Aorta (tissue), 5 donors: ENCODE results near the gene MAPK11. TPM values are rescaled to one million over a fixed set of nuclear protein-coding genes. Genes with fewer than 3 reads are reported as not detected.

Experiments used
- ATAC-seq: fragments of 200-7000 bp; cut with Tn5 transposase; one replicate; pipeline ENCODE4 v1.9.1; 2022; ENCODE audit warnings: moderate library complexity; ENCODE audit not compliant: low FRiP score
- DNase-seq, 2 donors: peaks; one replicate each; pipeline ENCODE4 v3.0.0-alpha.2; 2020
- H3K27ac ChIP-seq, 2 donors: one replicate each; pipeline ENCODE4 v1.5.1; 2013; ENCODE audit warnings: low read length in 2 of 2, mild to moderate bottlenecking in 2 of 2, moderate library complexity in 2 of 2, control low read depth in 1 of 2, inconsistent platforms in 1 of 2, low read depth in 1 of 2
- H3K27me3 ChIP-seq, 2 donors: one replicate each; pipeline ENCODE4 v1.6.1; 2013; ENCODE audit warnings: control low read depth in 1 of 2, low read length in 1 of 2, mild to moderate bottlenecking in 1 of 2, moderate library complexity in 1 of 2; ENCODE audit not compliant: insufficient read depth in 2 of 2, control insufficient read depth in 1 of 2
- H3K36me3 ChIP-seq, 2 donors: one replicate each; pipeline ENCODE4 v1.6.1; 2013; ENCODE audit warnings: control low read depth in 1 of 2, low read length in 1 of 2, mild to moderate bottlenecking in 1 of 2; ENCODE audit not compliant: insufficient read depth in 2 of 2, control insufficient read depth in 1 of 2
- H3K4me1 ChIP-seq, 2 donors: one replicate each; pipeline ENCODE4 v1.6.1; 2013; ENCODE audit warnings: low read length in 2 of 2, control low read depth in 1 of 2, mild to moderate bottlenecking in 1 of 2, moderate library complexity in 1 of 2; ENCODE audit not compliant: insufficient read depth in 2 of 2, control insufficient read depth in 1 of 2
- H3K4me3 ChIP-seq, 2 donors: one replicate each; pipeline ENCODE4 v1.5.1; 2013; ENCODE audit warnings: low read length in 2 of 2, control low read depth in 1 of 2, mild to moderate bottlenecking in 1 of 2
- H3K9me3 ChIP-seq: one replicate; pipeline ENCODE4 v1.6.1; 2013; ENCODE audit warnings: mild to moderate bottlenecking, low read length; ENCODE audit not compliant: control insufficient read depth
- WGBS, 2 donors: extraction: QIAGEN DNeasy Blood & Tissue Kit; methylation state at CpG; one replicate each; pipeline ENCODE4 v1.1.7; 2013; 5-methylcytosine and 5-hydroxymethylcytosine counted together
- intact Hi-C, 2 donors: fragments of 100-400 bp; cut with DNase I; formaldehyde crosslinking; loops; one replicate each; pipeline versions ENCODE4 v1.14.2 to v1.15.0; 2022
- polyA plus RNA-seq, 2 donors: library from polyadenylated mRNA; stranded (reverse); fragments of 200-250 nt; gene quantifications; one replicate each; pipeline ENCODE4 v1.2.3, GENCODE V29; 2013
- total RNA-seq, 2 donors: library from RNA; stranded (reverse); fragmentation: NEBNext Ultra II Directional; extraction: Animal tissue kit (Norgen Biotek cat#: 25700); gene quantifications; one replicate each; pipeline ENCODE4 v1.2.1, GENCODE V29; 2021
- donor health status: healthy with polysubstance abuse.
- donor health status: Bipolar disorder and iron deficiency.
- donor health status: DM: no; HTN: no; CAD: no.
- donor health status: DM: no; HTN: no; CAD: no.
- donor health status: DM: yes; HTN: yes; CAD: no.

The MAPK11 gene
- total and polyA plus RNA-seq, 4 donors: 0.13 to 23.2 (median 12.8) TPM

DNA sequence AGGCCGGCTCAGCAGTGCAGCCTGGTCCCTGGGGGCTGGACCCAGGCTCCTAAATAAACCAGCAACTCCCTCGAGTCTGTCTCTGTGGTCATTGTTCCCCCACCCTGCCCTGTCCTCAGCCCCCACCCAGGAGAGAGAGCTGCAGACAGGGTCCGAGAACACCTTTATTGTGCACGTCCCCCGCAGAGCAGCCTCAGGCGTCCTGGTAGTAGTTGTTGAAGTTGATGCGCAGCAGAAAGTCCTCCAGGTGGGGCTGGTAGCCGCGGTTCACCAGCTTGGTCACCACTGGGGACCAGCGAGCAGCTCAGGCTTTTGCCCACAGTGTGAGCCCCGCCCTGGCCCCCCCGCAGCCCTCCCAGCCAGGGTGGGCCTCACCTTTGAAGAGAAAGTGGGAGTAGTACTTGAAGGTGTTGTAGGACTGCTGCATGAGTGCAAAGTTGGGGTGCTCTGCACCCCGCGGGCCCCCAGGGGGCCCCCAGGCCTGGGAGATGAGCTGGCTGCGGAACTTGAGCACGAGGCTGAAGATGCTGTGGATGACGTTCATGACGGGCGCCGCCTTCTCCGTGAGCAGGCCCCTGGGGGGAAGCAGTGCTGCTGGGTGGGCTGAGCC, 52.5 kb downstream of the MAPK11 start:
- Histone ChIP-seq H3K27me3 (no peaks in the 10 kb centered on the region), H3K9me3 (no peaks in the 10 kb centered on the region), H3K36me3 (peaks cover 0 to 12% of the 10 kb centered on the region in 2 donors), H3K4me1 (no peaks in the 10 kb centered on the region), H3K27ac (no peak overlapping the region), H3K4me3 (no peak overlapping the region)
- intact Hi-C loops: no loop called here
- ATAC-seq (no peak), DNase-seq (peak in 1 of 2 donors; percentile 40)
- WGBS, 2 donors: 81 to 87% methylated on average over 20 to 21 of the region's 21 CpGs

DNA sequence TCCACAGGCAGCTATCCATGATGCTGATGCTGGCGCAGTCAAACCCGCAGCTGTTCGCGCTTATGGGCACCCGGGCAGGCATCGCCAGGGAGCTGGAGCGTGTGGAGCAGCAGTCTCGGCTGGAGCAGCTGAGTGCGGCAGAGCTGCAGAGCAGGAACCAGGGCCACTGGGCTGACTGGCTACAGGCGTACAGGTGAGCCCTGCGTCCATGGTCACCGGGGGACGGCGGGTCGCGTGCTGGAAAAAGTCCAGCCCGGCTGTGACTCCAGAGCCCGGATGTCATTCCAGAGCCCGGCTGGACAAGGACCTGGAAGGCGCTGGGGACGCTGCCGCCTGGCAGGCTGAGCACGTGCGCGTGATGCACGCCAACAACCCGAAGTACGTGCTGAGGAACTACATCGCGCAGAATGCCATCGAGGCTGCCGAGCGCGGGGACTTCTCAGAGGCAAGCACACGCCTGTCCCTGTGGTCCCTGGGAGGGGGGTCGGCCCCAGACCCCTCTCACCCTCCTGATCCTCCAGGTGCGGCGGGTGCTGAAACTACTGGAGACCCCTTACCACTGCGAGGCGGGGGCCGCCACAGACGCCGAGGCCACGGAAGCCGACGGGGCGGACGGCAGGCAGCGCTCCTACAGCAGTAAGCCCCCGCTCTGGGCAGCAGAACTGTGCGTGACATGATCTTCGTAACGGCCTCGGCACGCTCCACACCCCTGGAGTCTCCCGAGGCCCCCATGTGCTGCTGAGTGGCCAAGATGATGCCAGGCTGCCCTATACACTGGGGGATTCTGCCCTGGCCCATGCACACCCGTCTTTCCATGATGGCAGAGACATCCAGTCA, 53.3 kb downstream of the MAPK11 start:
- Histone ChIP-seq H3K27me3 (no peaks in the 10 kb centered on the region), H3K4me1 (no peaks in the 10 kb centered on the region), H3K27ac (no peak overlapping the region), H3K36me3 (peaks cover 0 to 16% of the 10 kb centered on the region in 2 donors), H3K9me3 (no peaks in the 10 kb centered on the region), H3K4me3 (no peak overlapping the region)
- WGBS, 2 donors: 94% methylated on average over 51 to 57 of the region's 57 CpGs
- ATAC-seq: no peak
- DNase-seq: peak in 1 of 2 donors; percentile 33
- intact Hi-C loops: no loop called here

DNA sequence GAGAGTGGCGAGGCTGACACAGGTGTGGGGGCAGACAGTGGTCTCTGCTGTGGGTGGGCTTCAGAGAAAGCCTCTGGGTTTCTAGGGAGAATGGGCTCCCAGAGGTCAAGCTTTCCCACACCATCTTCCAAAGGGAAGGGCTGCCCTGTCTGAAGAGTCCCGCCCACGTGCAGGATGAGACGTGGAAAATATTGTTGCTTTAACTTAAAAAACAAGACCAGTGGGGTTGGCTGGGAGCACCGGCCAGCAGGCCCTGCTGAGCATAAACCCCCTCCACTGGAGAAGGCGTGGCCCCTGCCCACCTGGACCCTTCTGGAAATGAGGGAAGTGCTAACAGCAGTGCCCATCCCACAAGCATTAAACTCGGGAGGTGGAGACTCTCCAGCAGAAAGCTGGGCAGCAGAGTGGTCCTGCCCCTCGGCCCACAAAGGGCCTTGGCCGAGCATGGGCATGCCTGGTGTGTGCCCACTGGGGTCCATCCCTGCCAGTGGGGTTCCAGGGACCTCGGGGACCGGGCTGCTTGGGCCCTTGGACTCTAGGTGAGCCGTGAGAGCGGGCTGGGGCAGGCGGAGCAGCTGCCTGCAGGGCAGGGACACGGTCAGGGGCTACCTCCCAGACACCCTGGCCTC, 54.0 kb downstream of the MAPK11 start:
- ATAC-seq: no peak
- H3K36me3 ChIP-seq: peaks cover 0 to 16% of the 10 kb centered on the region in 2 donors

DNA sequence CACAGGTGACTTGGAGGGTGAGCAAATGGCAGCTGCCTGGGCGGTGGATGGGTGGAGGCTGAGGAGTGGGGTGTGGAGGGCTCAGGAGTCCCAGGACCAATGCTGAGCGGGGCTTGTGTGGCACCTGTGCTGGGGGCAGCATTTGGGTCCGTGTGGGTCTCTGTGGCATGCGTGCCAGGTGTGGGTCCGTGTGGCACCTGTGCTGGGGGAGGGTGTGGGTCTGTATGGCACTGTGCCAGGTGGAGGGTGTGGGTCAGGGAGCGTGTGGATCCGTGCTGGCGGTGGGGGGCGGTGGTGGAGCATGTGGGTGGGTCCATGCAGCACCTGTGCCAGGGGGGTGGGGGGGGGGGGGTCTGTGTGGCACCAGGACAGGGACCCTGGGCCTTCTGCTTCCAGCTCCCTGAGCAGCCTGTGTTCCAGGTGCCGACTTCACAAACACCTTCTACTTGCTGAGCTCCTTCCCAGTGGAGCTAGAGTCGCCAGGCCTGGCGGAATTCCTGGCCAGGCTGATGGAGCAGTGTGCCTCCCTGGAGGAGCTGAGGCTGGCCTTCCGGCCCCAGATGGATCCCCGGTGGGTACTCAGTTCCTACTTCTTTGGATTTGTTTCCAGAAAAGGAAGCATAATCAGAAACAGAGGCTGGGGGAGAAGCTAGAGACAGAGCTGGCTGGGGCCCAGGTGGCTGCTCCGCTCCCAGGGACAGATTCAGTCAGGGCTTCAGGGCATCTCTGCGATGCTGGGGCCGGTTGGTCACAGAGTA, 54.7 kb downstream of the MAPK11 start:
- WGBS, 2 donors: 76 to 84% methylated on average over 13 to 17 of the region's 17 CpGs
- intact Hi-C loops: no loop called here
- Histone ChIP-seq H3K36me3 (peaks cover 0 to 18% of the 10 kb centered on the region in 2 donors), H3K4me1 (no peaks in the 10 kb centered on the region), H3K9me3 (no peaks in the 10 kb centered on the region), H3K4me3 (no peak overlapping the region), H3K27ac (no peak overlapping the region), H3K27me3 (no peaks in the 10 kb centered on the region)
- no peak for ATAC-seq
- peak in 1 of 2 donors; percentile 49 for DNase-seq

More for the DNA sequence above, 54.0 kb downstream of the MAPK11 start:
- 83 to 85% methylated on average over 15 of the region's 15 CpGs for WGBS, 2 donors
- Histone ChIP-seq H3K9me3 (no peaks in the 10 kb centered on the region), H3K4me1 (no peaks in the 10 kb centered on the region), H3K27me3 (no peaks in the 10 kb centered on the region), H3K27ac (no peak overlapping the region), H3K4me3 (no peak overlapping the region)
- peak in 1 of 2 donors; percentile 51 for DNase-seq
- intact Hi-C loops: no loop called here

Other genes with a start within 250 kb of the MAPK11 start
- gene TTLL8, start 212.1 kb downstream of the MAPK11 start, total RNA-seq: not detected
- not detected for gene TTLL8, start 212.1 kb downstream of the MAPK11 start, polyA plus RNA-seq
- under 1 TPM; 0.16 to 0.39 TPM for gene MLC1, start 185.0 kb downstream of the MAPK11 start, total RNA-seq
- 1 to 10 TPM in 1 of 2 donors, not detected in 1; 2.1 TPM for gene MLC1, start 185.0 kb downstream of the MAPK11 start, polyA plus RNA-seq
- 1 to 10 TPM in 1 of 2 donors, under 1 TPM in 1; 0.10 to 3.2 TPM for gene MOV10L1, start 180.4 kb downstream of the MAPK11 start, total RNA-seq
- 1 to 10 TPM; 1.5 to 4.2 TPM for gene MOV10L1, start 180.4 kb downstream of the MAPK11 start, polyA plus RNA-seq
- gene PANX2, start 99.6 kb downstream of the MAPK11 start, total RNA-seq: 1 to 10 TPM in 1 of 2 donors, under 1 TPM in 1; 0.62 to 1.2 TPM
- gene PANX2, start 99.6 kb downstream of the MAPK11 start, polyA plus RNA-seq: 1 to 10 TPM in 1 of 2 donors, under 1 TPM in 1; 0.97 to 1.4 TPM
- 10 to 100 TPM; 27.1 to 33.4 TPM for gene TRABD, start 84.5 kb downstream of the MAPK11 start, total RNA-seq
- gene TRABD, start 84.5 kb downstream of the MAPK11 start, polyA plus RNA-seq: 10 to 100 TPM; 13.5 to 53.2 TPM
- 10 to 100 TPM; 14.2 to 21.6 TPM for gene SELENOO, start 69.4 kb downstream of the MAPK11 start, total RNA-seq
- gene SELENOO, start 69.4 kb downstream of the MAPK11 start, polyA plus RNA-seq: 100 to 1,000 TPM in 1 of 2 donors, 10 to 100 TPM in 1; 11.6 to 105 TPM
- gene TUBGCP6, start 25.4 kb downstream of the MAPK11 start, total RNA-seq: 10 to 100 TPM; 29.0 to 49.5 TPM
- 100 to 1,000 TPM in 1 of 2 donors, 1 to 10 TPM in 1; 7.0 to 134 TPM for gene TUBGCP6, start 25.4 kb downstream of the MAPK11 start, polyA plus RNA-seq
- gene HDAC10, start 19.1 kb downstream of the MAPK11 start, total RNA-seq: 10 to 100 TPM; 19.8 to 47.8 TPM
- 10 to 100 TPM in 1 of 2 donors, 1 to 10 TPM in 1; 5.5 to 57.3 TPM for gene HDAC10, start 19.1 kb downstream of the MAPK11 start, polyA plus RNA-seq
- 10 to 100 TPM in 1 of 2 donors, 1 to 10 TPM in 1; 9.2 to 22.9 TPM for gene MAPK12, start 8.7 kb downstream of the MAPK11 start, total RNA-seq
- 10 to 100 TPM in 1 of 2 donors, 1 to 10 TPM in 1; 1.6 to 19.0 TPM for gene MAPK12, start 8.7 kb downstream of the MAPK11 start, polyA plus RNA-seq
- gene PLXNB2, start 37.3 kb upstream of the MAPK11 start, total RNA-seq: 100 to 1,000 TPM; 139 to 210 TPM
- gene PLXNB2, start 37.3 kb upstream of the MAPK11 start, polyA plus RNA-seq: 100 to 1,000 TPM in 1 of 2 donors, 10 to 100 TPM in 1; 46.0 to 214 TPM
- 1 to 10 TPM; 2.3 to 7.0 TPM for gene DENND6B, start 56.6 kb upstream of the MAPK11 start, total RNA-seq
- gene DENND6B, start 56.6 kb upstream of the MAPK11 start, polyA plus RNA-seq: 1 to 10 TPM in 1 of 2 donors, under 1 TPM in 1; 0.25 to 7.5 TPM
- gene PPP6R2, start 72.9 kb upstream of the MAPK11 start, total RNA-seq: 10 to 100 TPM; 45.2 to 46.7 TPM
- 10 to 100 TPM; 14.1 to 62.5 TPM for gene PPP6R2, start 72.9 kb upstream of the MAPK11 start, polyA plus RNA-seq
- 10 to 100 TPM; 65.3 to 77.9 TPM for gene SBF1, start 204.7 kb upstream of the MAPK11 start, total RNA-seq
- 10 to 100 TPM; 17.8 to 49.8 TPM for gene SBF1, start 204.7 kb upstream of the MAPK11 start, polyA plus RNA-seq
- under 1 TPM; 0.26 to 0.54 TPM for gene ADM2, start 211.2 kb upstream of the MAPK11 start, total RNA-seq
- gene ADM2, start 211.2 kb upstream of the MAPK11 start, polyA plus RNA-seq: under 1 TPM in 1 of 2 donors, not detected in 1; 0.50 TPM
- gene MIOX, start 216.5 kb upstream of the MAPK11 start, total RNA-seq: not detected
- not detected for gene MIOX, start 216.5 kb upstream of the MAPK11 start, polyA plus RNA-seq
- 10 to 100 TPM; 42.2 to 65.7 TPM for gene LMF2, start 237.3 kb upstream of the MAPK11 start, total RNA-seq
- 100 to 1,000 TPM in 1 of 2 donors, 10 to 100 TPM in 1; 20.0 to 123 TPM for gene LMF2, start 237.3 kb upstream of the MAPK11 start, polyA plus RNA-seq
- gene NCAPH2, start 237.8 kb upstream of the MAPK11 start, total RNA-seq: 10 to 100 TPM; 31.6 to 35.5 TPM
- gene NCAPH2, start 237.8 kb upstream of the MAPK11 start, polyA plus RNA-seq: 10 to 100 TPM; 18.2 to 67.4 TPM